ENCODE measurements around the gene ANAPC15.

GRCh38 chr11:72100462-72100861 lies 12.0 kb downstream of the ANAPC15 start:
- no peak for TF ChIP-seq CTCF (IDR thresholded peaks at IDR 0.05 in 4 of 5, conservative IDR thresholded peaks at IDR 0.05 in 1 of 5)
- TF ChIP-seq POLR2A (IDR thresholded peaks at IDR 0.05), result no peak
